ENCODE data around the gene ALDH4A1.

The ALDH4A1 gene

DNA sequence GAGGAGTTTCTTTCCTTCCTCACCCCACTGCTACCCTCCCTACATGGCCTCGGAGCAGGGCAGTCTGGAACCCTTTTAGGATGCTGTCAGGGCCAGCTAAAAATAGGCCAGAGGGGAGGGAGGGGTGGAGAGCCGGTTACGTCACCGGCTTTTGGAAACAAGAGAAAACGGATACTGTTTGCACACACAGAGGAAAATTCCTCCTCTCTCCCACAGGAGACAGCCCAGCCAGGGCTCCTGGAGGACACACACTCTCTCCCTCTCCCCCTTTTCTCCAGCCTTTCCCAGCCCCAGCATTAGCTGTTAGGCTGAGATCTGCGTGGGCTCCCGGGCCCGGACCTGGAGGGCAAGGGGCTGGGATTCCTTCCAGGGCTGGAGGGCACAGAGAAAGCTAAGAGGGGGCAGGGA, 20.0 kb upstream of the ALDH4A1 start:
- H3K4me3 Mint-ChIP-seq, result no peak overlapping the region
- no peak for DNase-seq

DNA sequence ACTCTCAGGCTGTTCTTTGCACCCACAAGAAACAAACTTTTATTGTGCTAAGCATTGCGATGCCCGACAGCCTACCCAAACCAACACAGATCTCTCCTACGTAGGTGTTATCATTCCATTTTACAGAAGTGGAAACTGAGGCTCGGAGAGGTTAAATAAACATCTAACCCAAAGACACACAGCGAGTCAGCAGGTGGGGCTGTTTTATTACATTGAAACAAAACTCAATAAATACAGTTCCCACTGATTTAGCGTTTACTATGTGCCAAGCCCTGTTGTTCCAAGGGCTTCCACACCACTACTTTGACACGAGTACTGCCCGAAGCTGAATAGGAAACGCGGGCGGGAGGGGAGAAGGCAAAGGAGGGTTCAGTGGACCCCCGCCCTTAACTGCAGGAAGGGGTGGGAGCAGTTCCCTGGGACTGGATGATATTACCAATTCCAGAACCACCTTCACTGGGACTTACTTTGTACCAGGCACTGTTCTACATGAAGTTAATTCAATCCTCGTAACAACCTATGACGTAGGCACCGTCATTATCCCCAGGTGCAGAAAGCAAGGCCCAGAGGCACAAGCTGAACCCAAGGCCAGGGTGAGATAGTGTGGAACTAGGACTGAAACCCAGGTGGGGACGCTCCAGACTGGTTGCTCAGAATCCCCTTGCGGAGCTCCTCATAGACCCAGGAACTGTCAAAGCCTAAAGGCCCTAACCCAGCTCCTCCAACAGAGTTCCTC, 19.3 kb upstream of the ALDH4A1 start:
- Mint-ChIP-seq H3K4me1 (peaks cover 21 to 39% of the 10 kb centered on the region in 2 donors), H3K27me3 (no peaks in the 10 kb centered on the region), H3K9me3 (peaks cover 4% of the 10 kb centered on the region in 2 donors), H3K4me3 (no peak overlapping the region), H3K36me3 (peaks cover 13 to 27% of the 10 kb centered on the region in 2 donors), H3K27ac (no peak overlapping the region)
- no peak for DNase-seq
- no peak for ATAC-seq (replicated peaks)

More for the DNA sequence above, 20.0 kb upstream of the ALDH4A1 start:
- H3K36me3 Mint-ChIP-seq, result peaks cover 10 to 27% of the 10 kb centered on the region in 2 donors
- no peak overlapping the region for H3K27ac Mint-ChIP-seq
- no peak for ATAC-seq (replicated peaks)
- peaks cover 4% of the 10 kb centered on the region in 2 donors for H3K9me3 Mint-ChIP-seq
- H3K27me3 Mint-ChIP-seq, result no peaks in the 10 kb centered on the region
- peaks cover 27 to 46% of the 10 kb centered on the region in 2 donors for H3K4me1 Mint-ChIP-seq

DNA sequence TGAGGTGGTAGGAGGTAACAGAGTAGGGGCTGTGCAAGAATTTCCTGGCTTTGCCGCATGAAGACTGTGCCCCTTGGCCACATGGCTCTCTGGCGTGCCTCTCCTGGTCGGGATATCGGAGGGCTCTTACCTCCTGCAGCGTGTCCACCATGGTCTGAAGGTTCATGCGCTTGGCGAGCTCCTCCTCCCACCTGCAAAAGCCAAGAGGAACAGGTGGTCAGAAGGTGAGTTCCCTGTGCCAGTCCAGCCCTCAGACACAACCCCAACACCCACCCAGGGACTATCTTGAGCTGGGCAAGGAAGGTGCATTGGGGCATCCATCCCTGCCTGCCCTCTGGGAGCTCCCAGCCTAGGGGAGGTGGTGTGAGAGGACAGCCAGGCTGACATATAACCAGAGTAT, 18.6 kb upstream of the ALDH4A1 start:
- Mint-ChIP-seq H3K27ac (no peak overlapping the region), H3K36me3 (peaks cover 13 to 27% of the 10 kb centered on the region in 2 donors)

DNA sequence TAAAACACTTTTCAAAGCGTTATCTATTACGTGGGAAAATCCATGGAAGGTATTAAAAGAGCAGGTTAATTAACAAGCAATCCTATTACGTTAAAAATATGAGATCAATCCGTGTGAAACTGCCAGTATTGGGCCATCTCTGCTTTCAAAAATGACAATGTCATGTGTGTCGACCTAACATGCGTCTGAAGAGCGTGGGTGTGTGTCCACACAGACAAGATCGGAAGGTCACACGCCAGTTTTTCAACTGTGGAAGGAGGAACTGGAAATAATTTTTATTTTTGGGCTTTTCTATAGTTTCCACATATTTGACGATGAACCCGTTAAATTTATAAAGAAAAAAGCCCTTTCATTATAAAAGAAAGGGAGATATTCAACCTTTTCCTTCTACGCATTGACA, 17.6 kb upstream of the ALDH4A1 start:
- DNase-seq (no peak), ATAC-seq (replicated peaks) (no peak)
- peaks cover 13 to 23% of the 10 kb centered on the region in 2 donors for H3K4me1 Mint-ChIP-seq
- no peak overlapping the region for H3K27ac Mint-ChIP-seq
- H3K36me3 Mint-ChIP-seq, result peaks cover 11 to 19% of the 10 kb centered on the region in 2 donors
- no peaks in the 10 kb centered on the region for H3K27me3 Mint-ChIP-seq
- no peak overlapping the region for H3K4me3 Mint-ChIP-seq
- no peaks in the 10 kb centered on the region for H3K9me3 Mint-ChIP-seq

More for the DNA sequence above, 18.6 kb upstream of the ALDH4A1 start:
- no peak for ATAC-seq (replicated peaks)
- H3K9me3 Mint-ChIP-seq, result peaks cover 4% of the 10 kb centered on the region in 2 donors
- no peaks in the 10 kb centered on the region for H3K27me3 Mint-ChIP-seq
- peaks cover 20 to 32% of the 10 kb centered on the region in 2 donors for H3K4me1 Mint-ChIP-seq
- no peak overlapping the region for H3K4me3 Mint-ChIP-seq
- no peak for DNase-seq

DNA sequence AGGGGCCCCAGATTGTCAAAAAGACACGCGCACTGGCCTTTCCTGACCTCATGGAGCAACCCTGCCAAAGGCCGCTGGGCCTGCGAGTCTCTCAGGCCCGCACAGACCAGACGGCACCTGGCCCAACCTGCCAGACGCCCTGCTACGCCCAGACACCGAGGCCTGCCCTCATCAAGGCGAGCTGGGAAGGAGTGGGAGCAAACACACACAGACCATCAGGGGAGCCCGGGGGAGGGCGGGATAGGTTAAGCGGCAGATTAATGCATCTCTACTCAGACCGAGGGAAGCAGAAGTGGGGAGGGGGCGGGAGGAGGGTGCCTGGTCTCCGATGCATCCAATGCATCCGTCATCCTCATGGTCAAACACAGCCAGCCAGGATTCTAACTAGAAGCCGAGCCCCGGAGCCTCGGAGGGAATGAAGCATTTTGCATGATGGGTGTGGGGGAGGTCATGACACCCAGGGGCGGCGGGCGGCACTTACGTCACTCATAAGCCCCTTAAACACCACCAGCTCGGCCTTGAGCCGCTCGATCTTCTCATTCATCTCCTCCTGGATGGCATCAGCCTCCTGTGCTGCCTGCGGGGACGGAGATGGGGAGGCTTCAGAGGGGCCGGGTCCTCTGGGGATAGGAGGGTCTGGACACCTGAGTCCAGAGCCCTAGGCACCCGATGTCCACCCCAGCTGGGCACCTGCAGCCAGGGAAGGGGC, 17.0 kb upstream of the ALDH4A1 start:
- Mint-ChIP-seq H3K4me1 (peaks cover 9 to 17% of the 10 kb centered on the region in 2 donors), H3K36me3 (peaks cover 12 to 18% of the 10 kb centered on the region in 2 donors), H3K9me3 (no peaks in the 10 kb centered on the region), H3K27me3 (no peaks in the 10 kb centered on the region), H3K4me3 (no peak overlapping the region), H3K27ac (no peak overlapping the region)
- ATAC-seq (replicated peaks) (no peak), DNase-seq (no peak)

DNA sequence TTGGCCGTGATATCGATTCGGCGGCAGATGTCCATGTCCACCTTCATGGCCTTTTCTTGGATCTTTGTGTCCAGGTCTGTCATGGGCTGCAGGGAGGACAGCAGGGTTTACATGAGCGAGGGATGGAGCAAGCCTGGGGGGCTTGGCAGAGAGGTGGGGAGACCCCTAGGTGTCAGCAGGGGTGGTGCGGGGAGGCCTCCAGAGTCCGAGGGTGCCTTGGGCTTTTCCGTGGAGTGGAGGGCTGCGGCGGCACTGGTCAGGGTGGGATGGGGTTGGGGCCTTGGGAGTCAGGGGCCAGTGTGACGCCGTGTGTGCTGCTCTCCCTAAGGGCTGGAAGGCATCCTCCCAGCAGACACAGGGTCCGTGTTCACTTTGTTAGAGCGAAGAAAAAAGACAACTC, 16.1 kb upstream of the ALDH4A1 start:
- Mint-ChIP-seq H3K4me1 (peaks cover 5 to 10% of the 10 kb centered on the region in 2 donors), H3K27ac (peak overlapping the region; percentile 68), H3K36me3 (peaks cover 15 to 22% of the 10 kb centered on the region in 2 donors), H3K9me3 (no peaks in the 10 kb centered on the region), H3K4me3 (no peak overlapping the region), H3K27me3 (no peaks in the 10 kb centered on the region)
- DNase-seq (no peak), ATAC-seq (replicated peaks) (no peak)

DNA sequence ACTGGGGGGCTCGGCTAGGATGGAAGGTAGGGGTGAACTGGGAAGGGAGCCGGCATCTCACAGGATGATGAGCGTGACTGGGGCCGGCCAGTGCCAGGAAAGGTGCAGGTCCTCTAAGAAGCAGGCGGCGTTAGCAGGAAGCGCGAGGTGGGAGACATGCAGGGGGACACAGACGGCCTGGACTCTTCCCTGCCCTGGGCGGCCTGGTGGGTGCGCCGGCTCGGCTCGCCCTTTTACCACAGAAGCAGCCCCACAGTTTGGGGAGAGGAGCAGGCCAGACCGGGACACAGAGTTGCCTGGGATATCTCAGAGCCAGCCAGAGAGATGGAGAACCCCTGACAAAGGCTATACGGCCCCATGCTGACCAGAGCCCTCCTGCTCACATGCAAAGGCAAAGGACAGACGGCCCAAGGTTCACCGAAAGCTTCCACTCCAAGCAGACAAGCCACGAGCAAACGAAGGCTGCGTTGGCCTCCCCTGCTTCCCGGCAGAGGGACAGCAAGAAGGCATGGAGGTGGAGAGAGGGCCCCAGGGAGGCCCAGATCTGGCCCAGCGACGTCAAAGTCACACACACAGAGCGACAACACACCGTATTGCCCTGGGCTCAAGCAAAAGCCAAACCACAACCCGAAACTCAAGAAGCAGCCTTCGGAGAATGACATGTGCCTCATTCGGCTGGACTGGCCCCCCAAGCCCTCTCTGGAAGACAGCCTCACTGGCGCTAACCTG, 14.9 kb upstream of the ALDH4A1 start:
- H3K27me3 Mint-ChIP-seq, result no peaks in the 10 kb centered on the region
- no peak for DNase-seq
- H3K4me1 Mint-ChIP-seq, result peaks cover 5 to 9% of the 10 kb centered on the region in 2 donors
- H3K4me3 Mint-ChIP-seq, result no peak overlapping the region
- H3K9me3 Mint-ChIP-seq, result no peaks in the 10 kb centered on the region
- peak overlapping the region; percentile 20 for H3K27ac Mint-ChIP-seq
- H3K36me3 Mint-ChIP-seq, result peaks cover 20 to 28% of the 10 kb centered on the region in 2 donors
- no peak for ATAC-seq (replicated peaks)

DNA sequence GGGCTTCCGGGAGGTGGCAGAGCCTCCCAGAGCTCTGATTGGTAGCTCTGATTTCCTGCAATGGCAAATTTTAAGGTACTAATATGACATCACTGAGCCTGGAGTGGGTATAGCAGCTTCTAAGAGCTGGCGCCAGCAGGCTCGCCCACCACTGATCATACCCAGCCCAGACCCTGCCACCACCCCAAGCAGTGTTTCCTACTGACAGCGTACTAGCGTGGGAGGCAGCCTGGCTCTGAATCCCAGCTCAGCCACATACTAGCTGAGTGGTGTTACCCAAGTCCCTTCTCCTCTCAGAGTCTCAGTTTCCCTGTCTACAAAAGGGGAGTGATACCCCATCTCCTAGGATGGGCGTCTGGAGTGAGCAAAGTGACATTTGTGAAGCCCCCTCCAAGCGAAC, 13.0 kb upstream of the ALDH4A1 start:
- no peaks in the 10 kb centered on the region for H3K9me3 Mint-ChIP-seq
- ATAC-seq (replicated peaks) (no peak), DNase-seq (no peak)
- H3K36me3 Mint-ChIP-seq, result peaks cover 29 to 31% of the 10 kb centered on the region in 2 donors
- peaks cover 5 to 9% of the 10 kb centered on the region in 2 donors for H3K4me1 Mint-ChIP-seq
- H3K27me3 Mint-ChIP-seq, result no peaks in the 10 kb centered on the region
- no peak overlapping the region for H3K4me3 Mint-ChIP-seq
- H3K27ac Mint-ChIP-seq, result peak overlapping the region; percentile 20

DNA sequence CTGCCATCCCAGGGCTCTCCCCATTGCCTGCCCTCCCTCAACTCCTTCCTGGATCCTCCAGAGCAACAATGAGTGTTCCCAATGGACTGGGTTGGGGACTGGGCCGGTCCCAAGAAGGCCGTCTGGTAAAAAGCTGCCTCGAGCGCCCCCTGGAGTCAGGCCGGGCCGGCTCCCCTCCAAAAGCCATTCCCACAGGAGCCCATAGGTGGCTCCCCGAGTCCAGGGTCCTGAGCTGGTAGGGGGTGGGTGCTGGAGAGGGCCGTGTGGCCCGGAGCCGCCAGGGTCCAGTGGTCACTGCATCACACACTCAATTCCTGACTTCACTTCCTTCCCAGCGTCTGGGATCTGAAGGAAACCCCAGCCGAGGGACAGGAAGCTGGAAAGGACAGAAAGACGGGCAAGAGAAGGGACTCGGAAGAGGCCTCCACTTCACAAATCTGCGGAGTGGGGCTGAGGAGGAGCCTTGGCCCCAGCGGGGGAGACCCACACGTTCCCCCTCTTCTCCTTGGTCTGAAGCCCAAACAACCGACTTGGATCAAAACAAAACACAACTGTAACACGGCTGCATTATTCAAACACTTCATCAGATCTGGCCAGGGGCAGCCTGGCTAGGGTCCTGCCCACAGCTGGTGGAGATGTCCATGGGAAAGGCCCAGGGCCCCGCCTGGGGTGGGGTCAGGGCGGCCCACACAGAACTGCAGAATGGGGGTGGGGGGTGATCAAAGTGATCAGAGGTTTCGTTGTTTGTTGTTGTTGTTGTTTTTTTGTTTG, 10.9 kb upstream of the ALDH4A1 start:
- peaks cover 41 to 45% of the 10 kb centered on the region in 2 donors for H3K36me3 Mint-ChIP-seq
- DNase-seq (peak; percentile 55), ATAC-seq (replicated peaks) (peak; percentile 87)
- H3K27ac Mint-ChIP-seq, result peak overlapping the region; percentile 69
- H3K27me3 Mint-ChIP-seq, result no peaks in the 10 kb centered on the region
- H3K9me3 Mint-ChIP-seq, result peaks cover 0 to 5% of the 10 kb centered on the region in 2 donors
- peaks cover 17 to 24% of the 10 kb centered on the region in 2 donors for H3K4me1 Mint-ChIP-seq
- no peak overlapping the region for H3K4me3 Mint-ChIP-seq

DNA sequence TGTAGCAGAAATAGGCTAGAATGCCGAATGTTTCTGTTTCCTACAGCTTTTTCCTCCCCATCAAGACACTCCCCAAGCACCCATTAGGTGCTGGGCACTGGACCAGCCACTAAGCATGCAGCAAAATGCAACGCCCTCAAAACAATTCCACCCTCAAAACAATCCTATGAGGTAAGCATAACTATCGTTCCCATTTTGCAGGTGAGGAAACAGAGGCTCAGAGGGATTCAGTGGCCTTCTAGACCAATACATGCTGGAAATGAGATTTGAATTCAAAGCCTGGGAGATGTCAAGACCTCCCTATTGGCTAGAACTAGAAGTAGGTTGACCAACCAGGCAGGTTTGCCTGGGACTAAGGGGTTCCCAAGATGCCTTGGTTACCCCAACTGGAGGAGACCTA, 10.2 kb upstream of the ALDH4A1 start:
- H3K36me3 Mint-ChIP-seq, result peaks cover 39 to 47% of the 10 kb centered on the region in 2 donors
- no peaks in the 10 kb centered on the region for H3K27me3 Mint-ChIP-seq
- H3K9me3 Mint-ChIP-seq, result peaks cover 0 to 5% of the 10 kb centered on the region in 2 donors
- DNase-seq, result no peak
- no peak overlapping the region for H3K4me3 Mint-ChIP-seq
- H3K4me1 Mint-ChIP-seq, result peaks cover 23 to 31% of the 10 kb centered on the region in 2 donors
- ATAC-seq (replicated peaks), result no peak
- H3K27ac Mint-ChIP-seq, result no peak overlapping the region

DNA sequence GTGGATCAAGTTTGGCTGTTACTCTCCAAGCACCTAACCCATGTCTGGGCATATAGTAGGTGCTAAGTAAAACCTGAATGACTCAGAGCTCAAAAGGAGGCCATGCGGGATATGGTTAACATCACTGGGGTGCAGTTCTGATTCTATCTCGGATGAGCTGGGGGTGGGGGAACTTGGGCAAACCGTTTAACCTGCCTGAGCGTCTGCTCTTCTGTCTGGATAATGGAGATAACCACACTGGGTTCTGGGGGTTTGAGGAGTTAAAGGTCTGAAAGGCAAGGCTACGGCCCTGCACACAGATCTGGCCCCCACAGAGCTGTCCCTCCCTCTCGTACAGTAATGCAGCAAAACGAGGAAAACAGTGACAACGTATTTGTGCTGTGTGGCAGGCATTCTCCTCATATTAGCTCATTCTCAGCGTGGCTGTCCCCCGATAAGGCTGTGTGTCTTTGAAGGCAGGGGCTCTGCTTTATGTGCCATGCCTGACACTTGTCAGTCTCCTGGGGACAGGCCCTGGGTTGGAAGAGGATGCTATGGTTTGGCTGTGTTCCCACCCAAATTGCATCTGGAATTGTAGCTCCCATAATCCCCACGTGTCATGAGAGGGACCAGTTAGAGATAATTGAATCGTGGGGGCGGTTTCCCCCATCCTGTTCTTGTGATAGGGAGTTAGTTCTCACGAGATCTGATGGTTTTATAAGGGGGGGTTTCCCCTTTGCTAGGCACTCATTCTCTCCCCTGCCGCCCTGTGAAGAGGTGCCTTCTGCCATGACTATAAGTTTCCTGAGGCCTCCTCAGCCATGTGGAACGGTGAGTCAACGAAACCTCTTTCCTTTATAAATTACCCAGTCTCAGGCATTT, 6.8 kb upstream of the ALDH4A1 start:
- H3K27me3 Mint-ChIP-seq, result no peaks in the 10 kb centered on the region
- peaks cover 0 to 5% of the 10 kb centered on the region in 2 donors for H3K9me3 Mint-ChIP-seq
- no peak for DNase-seq
- no peak for ATAC-seq (replicated peaks)
- peaks cover 30 to 44% of the 10 kb centered on the region in 2 donors for H3K4me1 Mint-ChIP-seq
- H3K27ac Mint-ChIP-seq, result no peak overlapping the region
- peaks cover 33 to 45% of the 10 kb centered on the region in 2 donors for H3K36me3 Mint-ChIP-seq
- no peak overlapping the region for H3K4me3 Mint-ChIP-seq

DNA sequence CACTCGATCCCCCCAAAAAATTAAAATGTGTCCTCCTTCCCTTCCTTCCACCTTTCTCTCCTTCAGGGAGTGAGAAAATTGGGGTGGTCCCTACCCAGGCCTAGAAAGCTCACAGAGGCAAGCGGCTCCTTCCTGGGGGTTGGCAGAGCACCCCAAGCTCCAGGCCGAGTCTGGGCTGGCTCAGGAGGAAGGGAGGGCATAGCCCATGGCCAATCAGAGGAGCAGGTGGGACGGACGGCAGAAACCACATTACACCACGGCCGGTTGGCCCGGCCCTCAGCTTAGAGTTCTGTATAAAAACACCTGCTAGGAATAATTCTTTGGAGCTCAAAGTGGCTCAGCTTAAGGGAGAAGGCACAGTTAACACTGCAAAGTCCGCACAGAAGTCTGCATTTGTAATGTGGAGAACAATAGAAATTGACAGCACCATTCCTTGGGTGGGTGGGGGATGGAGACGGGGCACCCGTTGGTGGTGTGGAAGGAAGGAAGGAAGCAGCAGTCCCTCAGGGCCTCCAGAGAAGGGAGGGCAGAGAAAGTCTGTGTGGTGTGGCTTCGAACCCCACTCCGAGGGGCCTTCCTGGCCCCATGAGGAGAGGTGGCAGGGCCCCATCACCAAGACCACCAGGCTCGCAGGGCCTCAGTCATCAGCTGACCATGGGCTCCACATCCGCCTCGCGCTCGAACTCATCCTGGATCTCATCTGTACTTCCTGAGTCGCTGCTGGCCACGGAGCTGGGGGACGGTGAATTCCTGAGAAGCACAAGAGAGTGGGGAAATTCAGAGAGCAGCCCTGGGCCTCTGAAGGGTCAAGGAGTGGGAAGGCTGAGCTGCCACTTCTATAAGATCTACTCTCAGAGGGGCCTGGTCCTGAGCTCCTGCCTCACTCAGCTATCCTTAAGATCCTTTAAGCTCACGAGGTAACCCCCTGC, 5.8 kb upstream of the ALDH4A1 start:
- Mint-ChIP-seq H3K4me1 (peaks cover 34 to 45% of the 10 kb centered on the region in 2 donors), H3K4me3 (peak overlapping the region; percentile 39 to 82), H3K27me3 (no peaks in the 10 kb centered on the region), H3K27ac (peak overlapping the region; percentile 96), H3K9me3 (peaks cover 0 to 5% of the 10 kb centered on the region in 2 donors), H3K36me3 (peaks cover 31 to 41% of the 10 kb centered on the region in 2 donors)
- DNase-seq (peak; percentile 19), ATAC-seq (replicated peaks) (peak; percentile 76 to 78)

Data from stimulated activated naive B cell treated with anti-CD40 and anti-IgM and Interleukin-4, amounts not matched to agents 10 μg/mL and 1 μg/mL and 100 μg/mL, for 72 hours (primary cell).